Omental fat pad (tissue), 4 donors: ENCODE data around the gene SCAMP3. TPM values are rescaled to one million over a fixed set of nuclear protein-coding genes. Genes with fewer than 3 reads are reported as not detected.
"Not testable (repeated sequence)": the region's sequence is repeated elsewhere in the genome, so short reads cannot be mapped to it uniquely, and the experiment has no call there.

Experiments used
- ATAC-seq: fragments of 150-250 bp; one replicate; pipeline ENCODE4 v1.9.1; 2016; ENCODE audit warnings: mild to moderate bottlenecking, moderate library complexity; ENCODE audit not compliant: low FRiP score
- DNase-seq: peaks from one replicate; pipeline ENCODE4 v3.0.0-alpha.2; 2019; ENCODE audit warnings: low spot score
- total RNA-seq, 4 donors: library from RNA; depleted of rRNA; stranded (reverse); fragments of >200 nt; gene quantifications; one replicate each; pipeline ENCODE4 v1.1.0, GENCODE V29; 2016
- TF ChIP-seq, protein P1 (sequence below), 3 donors: fragments of 450-650 bp; IDR thresholded peaks; one replicate each; pipeline ENCODE4 v1.5.1; 2016 to 2017; ENCODE audit warnings: antibody characterized with exemption in 3 of 3, mild to moderate bottlenecking in 3 of 3, moderate library complexity in 2 of 3

The SCAMP3 gene
- total RNA-seq, 4 donors from 2014 or later, result 48.2 to 72.9 (median 63.1) TPM

- no peak for DNase-seq
- ATAC-seq, result peak; percentile 39
- TF ChIP-seq, protein P1, sequence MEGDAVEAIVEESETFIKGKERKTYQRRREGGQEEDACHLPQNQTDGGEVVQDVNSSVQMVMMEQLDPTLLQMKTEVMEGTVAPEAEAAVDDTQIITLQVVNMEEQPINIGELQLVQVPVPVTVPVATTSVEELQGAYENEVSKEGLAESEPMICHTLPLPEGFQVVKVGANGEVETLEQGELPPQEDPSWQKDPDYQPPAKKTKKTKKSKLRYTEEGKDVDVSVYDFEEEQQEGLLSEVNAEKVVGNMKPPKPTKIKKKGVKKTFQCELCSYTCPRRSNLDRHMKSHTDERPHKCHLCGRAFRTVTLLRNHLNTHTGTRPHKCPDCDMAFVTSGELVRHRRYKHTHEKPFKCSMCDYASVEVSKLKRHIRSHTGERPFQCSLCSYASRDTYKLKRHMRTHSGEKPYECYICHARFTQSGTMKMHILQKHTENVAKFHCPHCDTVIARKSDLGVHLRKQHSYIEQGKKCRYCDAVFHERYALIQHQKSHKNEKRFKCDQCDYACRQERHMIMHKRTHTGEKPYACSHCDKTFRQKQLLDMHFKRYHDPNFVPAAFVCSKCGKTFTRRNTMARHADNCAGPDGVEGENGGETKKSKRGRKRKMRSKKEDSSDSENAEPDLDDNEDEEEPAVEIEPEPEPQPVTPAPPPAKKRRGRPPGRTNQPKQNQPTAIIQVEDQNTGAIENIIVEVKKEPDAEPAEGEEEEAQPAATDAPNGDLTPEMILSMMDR (IDR thresholded peaks at IDR 0.05), result peak in 1 of 3 donors; percentile 1
Observed at GRCh38 chr1:155226910-155227260, 35.3 kb downstream of the SCAMP3 start.

- TF ChIP-seq, protein P1 (IDR thresholded peaks at IDR 0.05), result no peak
- peak; percentile 34 for ATAC-seq
- peak; percentile 64 for DNase-seq
Observed at GRCh38 chr1:155226188-155226909, 35.8 kb downstream of the SCAMP3 start.

- not testable (repeated sequence) for DNase-seq, ATAC-seq
Observed at GRCh38 chr1:155225404-155225759, 36.8 kb downstream of the SCAMP3 start.

GRCh38 chr1:155223047-155223446, 39.1 kb downstream of the SCAMP3 start:
- DNase-seq (no peak), ATAC-seq (no peak)
- TF ChIP-seq, protein P1 (IDR thresholded peaks at IDR 0.05), result no peak

- not testable (repeated sequence) for ATAC-seq, DNase-seq
Observed at GRCh38 chr1:155220211-155220965, 41.8 kb downstream of the SCAMP3 start.

DNA sequence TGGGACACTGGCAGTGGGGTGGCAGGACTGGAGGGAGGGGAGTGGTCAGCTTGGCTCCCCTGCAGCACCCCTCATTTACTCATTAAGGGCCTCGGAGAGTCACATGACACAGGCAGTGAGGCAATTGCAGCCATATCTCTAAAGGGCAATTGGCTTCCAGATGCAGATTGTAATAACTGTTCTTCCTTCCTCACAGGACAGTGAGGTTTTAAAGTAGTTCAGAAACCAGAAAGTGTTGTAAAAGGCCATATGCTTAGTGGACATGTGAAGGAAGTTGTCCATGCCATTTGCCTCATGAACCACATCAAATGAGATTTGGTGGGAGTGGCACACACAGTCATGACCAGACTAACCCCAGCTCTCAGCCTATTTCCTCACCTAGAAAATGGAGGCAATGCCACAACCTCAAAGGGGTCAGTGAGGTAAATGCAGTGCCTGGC, 42.5 kb downstream of the SCAMP3 start:
- peak; percentile 42 for ATAC-seq
- TF ChIP-seq, protein P1 (IDR thresholded peaks at IDR 0.05), result no peak
- DNase-seq, result no peak

- ATAC-seq (no peak), DNase-seq (peak; percentile 63)
- TF ChIP-seq, protein P1 (IDR thresholded peaks at IDR 0.05), result no peak
Observed at GRCh38 chr1:155218854-155219591, 43.1 kb downstream of the SCAMP3 start.

DNA sequence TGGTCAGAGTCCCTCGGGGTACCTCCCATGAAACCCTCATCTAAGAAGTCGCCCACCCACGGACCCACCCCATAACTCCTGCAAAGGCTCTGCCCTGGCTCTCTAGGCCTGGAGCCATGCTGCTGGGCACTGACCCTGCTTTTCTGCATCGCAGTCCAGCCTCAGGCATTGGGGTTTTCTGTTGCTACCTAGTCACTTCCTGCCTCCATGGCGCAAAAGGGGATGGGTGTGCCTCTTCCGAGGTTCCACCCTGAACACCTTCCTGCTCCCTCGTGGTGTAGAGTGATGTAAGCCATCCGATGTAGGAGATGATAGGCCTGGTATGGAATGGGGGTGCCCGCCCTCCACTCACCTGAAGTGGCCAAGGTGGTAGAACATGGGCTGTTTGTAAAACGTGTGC, 47.5 kb downstream of the SCAMP3 start:
- ATAC-seq, DNase-seq: not testable (repeated sequence)

DNA sequence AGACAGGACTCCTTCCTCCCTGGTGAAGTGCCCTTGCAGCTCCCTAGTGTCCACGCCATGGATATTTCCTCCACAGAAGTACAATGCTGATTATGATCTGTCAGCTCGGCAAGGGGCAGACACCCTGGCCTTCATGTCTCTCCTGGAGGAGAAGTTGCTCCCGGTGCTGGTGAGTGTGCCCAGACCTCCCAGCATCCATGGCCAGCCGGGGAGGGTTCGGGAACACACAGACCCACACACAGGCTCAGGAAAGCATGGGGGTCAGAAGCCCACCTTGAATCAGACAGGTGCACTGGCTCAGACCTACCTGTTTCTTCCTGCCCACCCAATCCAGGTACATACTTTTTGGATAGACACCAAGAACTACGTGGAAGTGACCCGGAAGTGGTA, 50.1 kb downstream of the SCAMP3 start:
- not testable (repeated sequence) for ATAC-seq, DNase-seq

- not testable (repeated sequence) for ATAC-seq, DNase-seq
Observed at GRCh38 chr1:155211381-155212050, 50.6 kb downstream of the SCAMP3 start.
